Ureter (tissue), 1 donor: Measurements from ENCODE around the gene PRPF38A. TPM values are rescaled to one million over a fixed set of nuclear protein-coding genes. Genes with fewer than 3 reads are reported as not detected.

ENCODE experiments used
- DNase-seq: peaks from one replicate; pipeline ENCODE4 v3.0.0-alpha.2; 2020; ENCODE audit warnings: low spot score
- total RNA-seq: library from RNA; stranded (reverse); gene quantifications from one replicate; pipeline ENCODE4 v1.2.4, GENCODE V29; 2023
- donor health status: DM: yes; HTN: yes; CAD: no.

PRPF38A gene
- total RNA-seq, 1 donor from 2014 or later: 50.8 TPM

GRCh38 chr1:52400131-52400530 is 4.3 kb upstream of the PRPF38A start:
- DNase-seq: no peak

DNA sequence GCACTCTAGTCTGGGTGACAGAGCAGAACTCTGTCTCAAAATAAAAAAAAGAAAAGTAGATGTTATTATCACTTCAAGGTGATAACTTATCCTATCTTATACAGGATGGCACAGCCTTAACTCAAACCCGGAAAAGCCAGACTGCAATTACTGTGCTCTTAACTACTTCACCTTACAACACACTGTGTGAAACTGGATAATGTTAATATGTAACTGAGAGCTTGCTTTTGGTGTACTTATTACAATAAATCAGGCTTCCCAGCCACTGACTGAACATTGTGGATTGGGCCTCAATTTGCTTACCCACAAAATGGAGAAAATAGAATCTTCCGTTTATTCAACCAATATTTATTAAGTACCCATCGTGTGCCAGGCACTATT is 1.6 kb upstream of the PRPF38A start:
- DNase-seq: no peak

DNA sequence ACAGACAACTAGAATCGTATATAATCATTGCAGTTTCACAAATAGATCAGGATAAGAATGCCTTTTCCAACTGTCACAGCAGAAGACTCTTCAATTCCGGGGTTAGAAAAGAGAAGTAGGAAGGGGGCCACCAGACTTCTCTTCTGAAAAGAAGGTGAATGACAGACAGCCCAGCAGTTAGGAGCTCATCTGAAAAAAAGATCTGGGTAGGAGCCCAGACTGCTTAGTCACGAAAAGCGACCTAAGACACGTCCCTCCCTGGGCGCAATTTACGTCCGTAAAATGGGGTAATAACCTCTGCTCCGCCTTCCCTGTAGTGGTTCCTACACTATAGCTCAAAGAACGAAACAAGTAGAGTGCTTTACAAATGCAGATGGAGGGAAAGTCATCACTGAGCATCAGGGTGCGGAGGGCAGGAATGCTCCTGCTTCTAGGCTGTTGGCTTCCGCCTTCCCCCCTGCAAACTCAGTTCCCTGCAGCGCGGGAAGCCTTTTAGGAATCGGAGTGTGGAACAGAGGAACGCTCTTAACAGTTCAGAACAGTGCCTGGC is 761 bp upstream of the PRPF38A start:
- no peak for DNase-seq

- DNase-seq: no peak
These were observed 555 bp downstream of the PRPF38A start for GRCh38 chr1:52404975-52405338.

- DNase-seq: no peak
These were observed 9.1 kb downstream of the PRPF38A start for GRCh38 chr1:52413410-52413989.

GRCh38 chr1:52414942-52415341 is 10.5 kb downstream of the PRPF38A start:
- DNase-seq: no peak

- no peak for DNase-seq
These were observed 12.4 kb downstream of the PRPF38A start for GRCh38 chr1:52416811-52417210.

DNA sequence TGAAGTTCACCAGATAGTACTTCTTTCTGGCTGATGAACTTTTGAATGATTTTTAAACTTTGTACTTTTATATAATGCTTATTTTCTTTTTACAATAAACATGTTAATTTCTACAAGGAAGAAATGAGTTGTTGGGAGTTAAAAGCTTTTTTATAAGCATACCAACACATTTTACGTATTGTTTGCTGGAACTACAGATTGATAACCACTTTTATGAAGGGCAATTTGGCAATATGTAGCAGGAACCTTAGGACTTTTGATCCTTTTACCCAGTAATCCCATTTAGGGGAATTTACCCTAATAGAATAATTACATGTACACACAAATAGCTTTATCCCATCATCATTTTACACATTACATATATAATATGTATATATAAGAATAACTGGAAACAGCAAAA is 16.3 kb downstream of the PRPF38A start:
- DNase-seq: no peak

DNA sequence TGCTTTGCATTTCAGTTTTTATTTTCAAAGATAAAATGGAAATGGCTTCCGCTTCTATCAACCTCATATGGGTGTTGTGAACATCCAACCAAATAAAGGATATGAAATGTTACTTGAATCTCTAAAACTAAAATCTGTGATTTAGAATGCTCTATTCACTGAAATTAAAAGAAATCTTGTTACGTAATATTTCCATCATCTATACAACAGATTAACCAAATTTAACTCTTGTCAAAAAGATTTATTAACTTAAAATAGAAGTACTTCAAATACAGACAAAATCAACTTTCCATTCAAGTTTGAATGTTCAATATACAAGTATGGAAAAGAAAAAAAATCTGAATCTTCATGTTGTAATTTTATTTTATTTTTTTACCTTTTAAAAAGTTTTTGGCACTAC is 18.7 kb downstream of the PRPF38A start:
- no peak for DNase-seq

DNA sequence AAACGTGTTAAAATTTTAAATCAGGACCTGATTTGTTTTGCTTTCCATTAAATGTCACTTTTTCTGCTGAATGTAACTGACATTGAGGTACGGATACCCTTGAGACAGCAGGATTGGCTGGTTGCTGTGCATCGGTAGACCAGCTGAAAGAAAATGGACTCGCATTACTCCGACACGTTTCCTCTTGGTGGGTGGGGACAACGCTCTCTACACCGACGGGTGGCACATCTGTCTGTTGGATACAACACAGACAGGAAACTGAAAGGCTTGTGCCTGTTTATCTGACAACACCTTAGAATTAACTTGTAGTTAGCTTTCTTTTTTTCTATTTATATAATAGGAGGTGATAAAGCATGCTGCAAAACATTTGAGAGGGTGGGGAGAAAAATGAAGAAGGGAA is 19.4 kb downstream of the PRPF38A start:
- DNase-seq: no peak

GRCh38 chr1:52424231-52424636 is 19.8 kb downstream of the PRPF38A start:
- DNase-seq: no peak

DNA sequence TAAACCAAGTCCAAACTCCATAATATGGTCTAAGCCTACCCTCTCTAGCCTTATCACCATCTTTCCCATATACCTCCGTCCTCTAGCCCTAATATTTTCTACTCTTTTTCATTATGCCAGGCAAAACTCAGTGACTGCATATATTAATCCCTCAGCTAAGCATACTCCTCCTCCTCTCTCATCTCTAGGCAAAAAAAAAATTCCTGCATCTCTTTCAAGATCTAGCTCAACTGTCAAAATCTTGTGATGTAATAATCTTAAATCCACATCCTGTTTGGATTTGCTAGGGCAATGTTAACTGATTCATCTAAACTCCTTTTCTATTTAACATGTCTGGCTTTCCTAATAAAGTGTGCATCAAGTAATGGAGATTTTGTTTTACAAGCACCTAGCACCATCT is 20.4 kb downstream of the PRPF38A start:
- DNase-seq: no peak

DNA sequence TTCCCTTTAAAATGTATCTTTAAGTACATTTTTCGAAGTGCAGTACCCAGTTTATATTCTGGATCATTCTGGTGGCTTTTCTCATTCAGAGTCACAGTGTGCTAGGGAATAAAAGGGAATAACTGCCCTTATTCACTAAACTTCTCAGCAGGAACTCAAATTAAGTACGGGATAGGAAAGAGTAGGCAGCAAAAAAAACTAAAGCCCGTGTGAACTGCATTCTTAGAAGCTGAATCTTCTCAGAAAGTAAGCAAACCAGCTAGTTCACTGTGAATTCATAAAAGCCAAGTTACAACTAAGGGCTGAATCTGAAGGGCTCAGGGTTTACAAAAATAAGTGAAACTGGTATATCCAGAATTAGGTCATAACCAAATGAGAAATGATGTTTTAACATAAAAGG is 22.0 kb downstream of the PRPF38A start:
- no peak for DNase-seq

- no peak for DNase-seq
These were observed 22.8 kb downstream of the PRPF38A start for GRCh38 chr1:52427152-52427551.

DNA sequence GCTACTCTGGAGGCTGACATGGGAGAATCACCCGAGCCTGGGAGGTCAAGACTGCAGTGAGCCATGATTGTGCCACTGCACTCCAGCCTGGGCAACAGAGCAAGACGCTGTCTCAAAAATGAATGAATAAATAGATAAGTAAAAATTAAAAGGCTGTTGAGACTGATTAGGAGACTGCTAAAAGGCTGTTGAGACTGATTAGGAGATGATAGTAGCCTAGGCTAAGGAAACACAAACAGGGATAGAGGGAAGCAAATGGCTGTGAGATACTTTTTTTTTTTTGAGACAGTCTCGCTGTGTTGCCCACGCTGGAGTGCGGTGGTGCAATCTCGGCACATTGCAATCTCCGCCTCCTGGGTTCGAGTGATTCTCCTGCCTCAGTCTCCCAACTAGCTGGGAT is 28.4 kb downstream of the PRPF38A start:
- DNase-seq: no peak

DNA sequence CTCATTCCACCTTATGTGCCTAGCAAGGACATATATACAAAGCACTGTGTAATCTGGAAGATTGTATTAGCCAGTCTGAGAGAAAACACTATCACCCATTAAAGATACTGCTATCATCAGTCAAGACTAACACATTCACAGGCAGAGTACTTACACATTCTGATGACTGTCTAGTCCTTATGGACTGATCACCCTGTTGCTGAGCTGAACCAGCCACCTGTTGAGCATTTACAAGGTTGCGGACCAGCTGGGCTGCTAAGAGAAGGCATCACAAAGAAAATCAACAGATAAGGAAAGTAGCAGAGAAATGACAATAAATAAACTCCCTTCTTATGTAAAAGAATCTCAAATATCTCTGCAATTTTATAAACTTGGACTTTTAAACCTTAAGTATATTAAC is 30.8 kb downstream of the PRPF38A start:
- no peak for DNase-seq

GRCh38 chr1:52435650-52436049 is 31.2 kb downstream of the PRPF38A start:
- DNase-seq: no peak

DNA sequence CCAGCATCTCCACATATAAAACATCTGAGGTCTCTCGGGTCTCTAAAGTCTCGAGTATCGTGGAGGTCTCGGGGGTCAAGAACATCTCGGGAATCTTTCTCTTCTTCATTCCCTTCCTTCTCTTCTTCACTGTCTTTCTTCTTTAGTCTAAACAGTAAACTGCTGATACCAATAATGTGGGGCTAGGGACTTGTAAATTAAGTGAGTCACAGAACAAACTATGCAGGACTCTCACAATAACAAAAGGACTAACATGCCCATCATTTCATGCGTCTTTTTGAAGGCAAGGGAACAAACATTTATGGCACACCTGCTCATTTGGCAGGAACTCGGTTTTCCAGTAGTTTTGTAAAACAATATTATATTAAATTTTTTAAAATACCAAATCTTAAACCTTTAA is 32.4 kb downstream of the PRPF38A start:
- no peak for DNase-seq

DNA sequence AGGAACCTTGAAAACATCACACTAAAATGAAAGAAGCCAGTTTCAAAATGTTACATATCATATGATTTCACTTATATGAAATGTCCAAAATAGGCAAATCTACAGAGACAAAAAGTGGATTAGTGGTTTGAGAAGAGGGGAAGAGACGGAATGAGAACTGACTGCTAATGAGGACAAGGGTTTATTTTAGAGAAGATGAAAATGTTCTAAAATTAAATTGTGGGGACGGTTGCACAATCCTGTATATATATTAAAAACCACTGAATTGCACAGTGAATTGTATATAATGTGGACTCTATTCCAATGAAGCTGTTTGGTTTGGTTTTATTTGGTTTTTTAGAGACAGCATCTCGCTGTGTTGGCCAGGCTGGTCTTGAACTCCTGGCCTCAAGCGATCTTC is 35.6 kb downstream of the PRPF38A start:
- no peak for DNase-seq

GRCh38 chr1:52444463-52444862 is 40.1 kb downstream of the PRPF38A start:
- DNase-seq: no peak

DNA sequence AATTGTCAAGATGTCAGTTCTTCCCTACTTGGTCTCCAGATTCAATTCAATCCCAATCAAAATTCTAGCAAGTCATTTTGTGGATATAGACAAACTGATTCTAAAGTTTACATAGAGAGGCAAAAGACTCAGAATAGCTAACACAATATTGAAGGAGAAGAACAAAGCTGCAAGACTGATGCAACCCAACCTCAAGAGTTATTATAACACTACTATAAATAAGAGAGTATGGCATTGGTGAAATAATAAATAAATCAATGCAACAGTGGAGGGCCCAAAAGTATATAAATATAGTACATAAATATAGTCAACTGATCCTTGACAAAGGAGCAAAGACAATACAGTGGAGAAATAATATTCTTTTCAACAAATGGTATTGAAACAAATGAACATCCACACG is 49.7 kb downstream of the PRPF38A start:
- DNase-seq: no peak

DNA sequence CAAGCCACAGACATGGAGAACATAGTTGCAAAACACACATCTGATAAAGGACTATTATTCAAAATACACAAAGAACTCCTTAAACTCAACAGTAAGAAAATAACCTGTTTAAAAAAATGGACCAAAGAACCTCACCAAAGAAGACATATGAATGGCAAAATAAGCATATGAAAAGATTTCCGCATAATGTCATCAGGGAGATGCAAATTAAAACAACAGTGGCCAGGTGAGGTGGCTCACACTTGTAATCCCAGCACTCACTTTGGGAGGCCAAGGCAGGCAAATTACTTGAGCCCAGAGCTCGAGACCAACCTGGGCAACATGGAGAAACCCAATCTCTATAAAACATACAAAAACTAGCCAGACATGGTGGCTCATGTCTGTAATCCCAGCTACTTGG is 50.4 kb downstream of the PRPF38A start:
- no peak for DNase-seq

DNA sequence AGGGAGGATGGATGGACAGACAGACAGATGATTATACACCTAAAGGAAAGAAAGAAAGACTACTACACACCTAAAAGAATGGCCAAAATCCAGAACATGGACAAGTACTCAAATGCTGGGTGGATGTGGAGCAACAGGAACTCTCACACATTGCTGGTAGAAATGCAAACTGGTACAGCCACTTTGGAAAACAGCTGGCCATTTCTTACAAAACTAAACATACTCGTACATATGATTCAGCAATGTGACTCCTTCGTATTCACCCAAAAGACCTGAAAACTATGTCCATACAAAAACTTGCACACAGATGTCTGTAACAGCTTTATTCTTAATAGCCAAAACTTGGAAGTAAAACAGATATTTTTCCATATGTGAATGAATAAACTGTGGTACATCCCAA is 51.3 kb downstream of the PRPF38A start:
- DNase-seq: no peak

DNA sequence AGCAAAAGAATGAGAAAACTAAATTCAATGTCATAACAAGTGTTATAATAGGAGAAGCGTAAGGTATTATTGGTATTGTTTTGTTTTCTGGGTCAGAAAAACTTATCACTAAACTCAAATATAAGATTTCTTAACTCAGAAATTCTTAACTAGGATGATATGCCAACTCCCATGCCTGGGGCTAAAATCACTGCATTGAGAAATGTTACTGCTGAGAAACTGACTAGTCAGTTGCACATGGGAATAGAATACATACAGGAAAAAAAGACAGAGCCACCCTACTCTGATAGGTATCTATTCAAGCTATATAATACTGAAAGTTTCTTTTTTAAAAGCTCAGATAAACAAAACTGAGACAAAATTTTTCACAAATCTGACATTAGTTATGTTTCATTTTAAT is 56.3 kb downstream of the PRPF38A start:
- no peak for DNase-seq
